ACHN (cell line): ENCODE data around the gene RAB25.
"Not testable (repeated sequence)": the region's sequence is repeated elsewhere in the genome, so short reads cannot be mapped to it uniquely, and the experiment has no call there.

ENCODE experiments used
- DNase-seq: peaks from one replicate; pipeline ENCODE4 v3.0.0-alpha.2; 2015
- in situ Hi-C: cut with HindIII; loops from 2 replicates; pipeline ENCODE4 v1.10.0; 2017; ENCODE audit warnings: low sequenced_read_pairs, low pct_ligation_motif_present, low pct_unique_long_range_greater_than_20kb

Gene RAB25

GRCh38 chr1:156052862-156053767 lies 7.8 kb upstream of the RAB25 start:
- peak; percentile 77 for DNase-seq
- in situ Hi-C loops = no loop called here

GRCh38 chr1:156053768-156054499 lies 7.0 kb upstream of the RAB25 start, which contains the start of gene UBQLN4:
Gene UBQLN4 (minus strand): TSS chr1:156053798. CDS start chr1:156053701, 97 bp downstream.
- peak; percentile 88 for DNase-seq
- in situ Hi-C loops = no loop called here

- in situ Hi-C loops = no loop called here
- DNase-seq = peak; percentile 99
Measured at GRCh38 chr1:156054500-156055280, 6.3 kb upstream of the RAB25 start, which contains the start of gene LAMTOR2. Gene LAMTOR2 (plus strand): TSS chr1:156054782. CDS start chr1:156054890, 108 bp downstream.

- in situ Hi-C loops = no loop called here
- no peak for DNase-seq
Measured at GRCh38 chr1:156055281-156056048, 5.5 kb upstream of the RAB25 start.

- in situ Hi-C loops = no loop called here
- DNase-seq = no peak
Measured at GRCh38 chr1:156056326-156056849, 4.6 kb upstream of the RAB25 start.

GRCh38 chr1:156062189-156062588 lies 1.2 kb downstream of the RAB25 start:
- in situ Hi-C loops = no loop called here

GRCh38 chr1:156063997-156064285 lies 3.0 kb downstream of the RAB25 start:
- DNase-seq = no peak
- in situ Hi-C loops = no loop called here

More at GRCh38 chr1:156062189-156062588, 1.2 kb downstream of the RAB25 start:
- no peak for DNase-seq

- in situ Hi-C loops = no loop called here
Measured at GRCh38 chr1:156064615-156065014, 3.7 kb downstream of the RAB25 start.

GRCh38 chr1:156065212-156065611 lies 4.3 kb downstream of the RAB25 start:
- in situ Hi-C loops = no loop called here
- no peak for DNase-seq

More at GRCh38 chr1:156064615-156065014, 3.7 kb downstream of the RAB25 start:
- DNase-seq = no peak

GRCh38 chr1:156065871-156066270 lies 4.9 kb downstream of the RAB25 start:
- in situ Hi-C loops = no loop called here
- DNase-seq = no peak

GRCh38 chr1:156067262-156067661 lies 6.3 kb downstream of the RAB25 start:
- in situ Hi-C loops = no loop called here
- DNase-seq = no peak

GRCh38 chr1:156069490-156070455 lies 8.8 kb downstream of the RAB25 start:
- DNase-seq = no peak
- in situ Hi-C loops = no loop called here

GRCh38 chr1:156070548-156070947 lies 9.6 kb downstream of the RAB25 start:
- no peak for DNase-seq
- in situ Hi-C loops = no loop called here

- DNase-seq, in situ Hi-C loops: not testable (repeated sequence)
Measured at GRCh38 chr1:156071332-156071816, 10.4 kb downstream of the RAB25 start.

- in situ Hi-C loops = no loop called here
- no peak for DNase-seq
Measured at GRCh38 chr1:156072251-156072650, 11.3 kb downstream of the RAB25 start.

- in situ Hi-C loops = no loop called here
Measured at GRCh38 chr1:156073110-156073687, 12.2 kb downstream of the RAB25 start.

More at GRCh38 chr1:156073110-156073687, 12.2 kb downstream of the RAB25 start:
- DNase-seq = no peak
